ENCODE measurements around the gene DNAJC15.
"Not testable (repeated sequence)": the region's sequence is repeated elsewhere in the genome, so short reads cannot be mapped to it uniquely, and the experiment has no call there.

GRCh38 chr13:43059779-43060178 is 36.4 kb downstream of the DNAJC15 start:
- not testable (repeated sequence) for TF ChIP-seq CTCF, POLR2A (IDR thresholded peaks at IDR 0.05)

Measured in lower leg skin (tissue), 3 donors.